B cell (primary cell): ENCODE data around the gene PARN. TPM values are rescaled to one million over a fixed set of nuclear protein-coding genes. Genes with fewer than 3 reads are reported as not detected.

Source experiments
- ATAC-seq: fragments of 200-7000 bp; cut with Tn5 transposase; one replicate; pipeline ENCODE4 v1.10.0; 2021; ENCODE audit warnings: low read depth, mild to moderate bottlenecking, moderate number of reproducible peaks, moderate library complexity
- CTCF ChIA-PET: fragments of 350-600 bp; sonication (Branson Sonifier 250); formaldehyde crosslinking; loops from one replicate; lab custom pipeline; 2021; ENCODE audit warnings: antibody characterized with exemption, inconsistent platforms; lab: Charles Lee
- POLR2A ChIA-PET: fragments of 350-600 bp; sonication (Branson Sonifier 250); formaldehyde crosslinking; loops from one replicate; lab custom pipeline; 2021; ENCODE audit warnings: antibody characterized with exemption; lab: Charles Lee
- DNase-seq: peaks from one replicate; pipeline ENCODE4 v3.0.0; 2013
- H2AFZ ChIP-seq: 2 replicates; pipeline ENCODE4 v1.6.1; 2012; ENCODE audit warnings: mild to moderate bottlenecking, low read depth, low read length; ENCODE audit not compliant: insufficient read depth, poor library complexity, severe bottlenecking
- H3K27ac ChIP-seq, 2 donors: 1 replicate in 1 of 2; 2 replicates in 1 of 2; pipeline ENCODE4 v1.5.1; 2012 to 2013; ENCODE audit warnings: low read length in 2 of 2, mild to moderate bottlenecking in 2 of 2, moderate library complexity in 1 of 2
- H3K27me3 ChIP-seq, 4 experiments: fragments of 200-600 bp in 1 of 4; sonication (generic) in 1 of 4; replicated peaks in 1 of 4; 1 replicate in 2 of 4; 2 replicates in 2 of 4; pipeline versions ENCODE4 v1.6.1 to v1.7.0; 2013 to 2016; ENCODE audit warnings: low read length in 3 of 4, mild to moderate bottlenecking in 2 of 4, mixed read lengths in 1 of 4, moderate library complexity in 1 of 4; ENCODE audit not compliant: insufficient read depth in 4 of 4, control insufficient read depth in 3 of 4; ENCODE audit errors: control extremely low read depth in 1 of 4
- H3K36me3 ChIP-seq, 2 experiments: replicated peaks in 1 of 2; 1 replicate in 1 of 2; 2 replicates in 1 of 2; pipeline versions ENCODE4 v1.6.1 to v1.7.1; 2013; ENCODE audit warnings: low read length in 1 of 2; ENCODE audit not compliant: insufficient read depth in 2 of 2, control insufficient read depth in 1 of 2; ENCODE audit errors: control extremely low read depth in 1 of 2, extremely low read depth in 1 of 2
- H3K4me1 ChIP-seq, 2 donors: fragments of 200-600 bp in 1 of 2; sonication (generic) in 1 of 2; 1 replicate in 1 of 2; 2 replicates in 1 of 2; pipeline versions ENCODE4 v1.5.1 to v1.6.1; 2013 to 2017; ENCODE audit warnings: low read length in 2 of 2; ENCODE audit not compliant: control insufficient read depth in 2 of 2, insufficient read depth in 2 of 2
- H3K4me2 ChIP-seq: replicated peaks from 2 replicates; pipeline ENCODE3; 2012; ENCODE audit warnings: mild to moderate bottlenecking, low read depth, low read length; ENCODE audit not compliant: poor library complexity, severe bottlenecking
- H3K4me3 ChIP-seq, 5 experiments: fragments of 200-600 bp in 1 of 5; sonication (generic) in 1 of 5; 1 replicate in 3 of 5; 2 replicates in 2 of 5; pipeline versions ENCODE4 v1.5.1 to v1.7.0; 2011 to 2016; ENCODE audit warnings: low read length in 4 of 5, mild to moderate bottlenecking in 4 of 5, low read depth in 2 of 5, control low read depth in 1 of 5, moderate library complexity in 1 of 5; ENCODE audit not compliant: insufficient read depth in 1 of 5; ENCODE audit errors: control extremely low read depth in 1 of 5, extremely low read depth in 1 of 5
- H3K79me2 ChIP-seq: fragments of 200-600 bp; sonication (generic); one replicate; pipeline ENCODE4 v1.6.0; 2016; ENCODE audit warnings: low read length; ENCODE audit not compliant: control insufficient read depth, insufficient read depth
- H3K9ac ChIP-seq: fragments of 200-600 bp; sonication (generic); 2 replicates; pipeline ENCODE4 v1.6.1; 2017; ENCODE audit warnings: mild to moderate bottlenecking, low read length, moderate library complexity
- H3K9me3 ChIP-seq, 3 donors: one replicate each; pipeline versions ENCODE4 v1.6.1 to v1.7.1; 2013; ENCODE audit warnings: low read length in 2 of 3; ENCODE audit not compliant: control insufficient read depth in 2 of 3, insufficient read depth in 1 of 3; ENCODE audit errors: control extremely low read depth in 1 of 3
- H4K20me1 ChIP-seq: 2 replicates; pipeline ENCODE4 v1.6.0; 2012; ENCODE audit warnings: mild to moderate bottlenecking, low read length; ENCODE audit not compliant: insufficient read depth, control insufficient read depth, poor library complexity, severe bottlenecking
- H3K27ac Mint-ChIP-seq: one replicate; pipeline ENCODE4 v1.8.0; 2021; ENCODE audit warnings: mixed read lengths
- H3K27me3 Mint-ChIP-seq: one replicate; pipeline ENCODE4 v1.8.0; 2021; ENCODE audit warnings: mixed read lengths
- H3K4me1 Mint-ChIP-seq: one replicate; pipeline ENCODE4 v1.8.0; 2021; ENCODE audit warnings: mixed read lengths
- H3K4me3 Mint-ChIP-seq: one replicate; pipeline ENCODE4 v1.8.0; 2021; ENCODE audit warnings: mixed read lengths
- H3K9me3 Mint-ChIP-seq: one replicate; pipeline ENCODE4 v1.8.0; 2022; ENCODE audit warnings: mixed read lengths; ENCODE audit not compliant: insufficient read depth
- CTCF ChIP-seq: fragments of 200-600 bp; IDR thresholded peaks from one replicate; pipeline ENCODE4 v1.8.0; 2022; ENCODE audit warnings: antibody characterized with exemption, mild to moderate bottlenecking
- EZH2 ChIP-seq: IDR thresholded peaks from 2 replicates; pipeline ENCODE4 v1.6.1; 2012; ENCODE audit warnings: borderline replicate concordance, low read depth, mild to moderate bottlenecking, moderate library complexity, low read length; ENCODE audit not compliant: insufficient read depth, poor library complexity, severe bottlenecking
- WGBS: methylation state at CpG from one replicate; pipeline ENCODE4 v1.1.5; 2013; ENCODE audit warnings: missing lambda C conversion rate; ENCODE audit not compliant: insufficient coverage; 5-methylcytosine and 5-hydroxymethylcytosine counted together
- intact Hi-C: fragments of 100-400 bp; cut with micrococcal nuclease; formaldehyde crosslinking; loops from one replicate; pipeline ENCODE4 v1.10.0; 2022
- polyA plus RNA-seq: library from polyadenylated mRNA; depleted of rRNA; stranded (reverse); fragments of >200 nt; gene quantifications from 2 replicates; pipeline ENCODE4 v1.2.3, GENCODE V29; 2012
- total RNA-seq, 2 donors: library from RNA; stranded (reverse); fragments of 120-200 nt in 1 of 2; gene quantifications; 1 replicate in 1 of 2; 2 replicates in 1 of 2; pipeline versions ENCODE4 v1.2.3 to v1.2.4, GENCODE V29; 2013 to 2022

The PARN gene
- total and polyA plus RNA-seq, 2 donors (not counting 1 experiment from before 2014, with no cell fraction given) = 25.3 to 62.2 TPM

- TF ChIP-seq EZH2 = no peak
- TF ChIP-seq CTCF = no peak
- H3K27ac Mint-ChIP-seq = no peak overlapping the region
- intact Hi-C loops = no loop called here
- Histone ChIP-seq H3K79me2 (peaks cover 11% of the 10 kb centered on the region), H2AFZ (no peak overlapping the region), H3K4me1 (peaks cover 3 to 9% of the 10 kb centered on the region in 2 donors), H3K9me3 (no peaks in the 10 kb centered on the region), H3K36me3 (peaks cover 8 to 75% of the 10 kb centered on the region in 2 experiments), H3K4me3 (no peak overlapping the region), H4K20me1 (peaks cover 6% of the 10 kb centered on the region), H3K27me3 (no peaks in the 10 kb centered on the region), H3K9ac (no peak overlapping the region), H3K4me2 (no peak overlapping the region), H3K27ac (no peak overlapping the region)
- ChIA-PET POLR2A (no interaction called here), CTCF (no interaction called here)
- H3K9me3 Mint-ChIP-seq = no peaks in the 10 kb centered on the region
- H3K27me3 Mint-ChIP-seq = no peaks in the 10 kb centered on the region
- 96% methylated on average over 4 of the region's 4 CpGs for WGBS
- no peak overlapping the region for H3K4me3 Mint-ChIP-seq
- H3K4me1 Mint-ChIP-seq = peaks cover 9% of the 10 kb centered on the region
- ATAC-seq (no peak), DNase-seq (no peak)
These were observed 16.1 kb downstream of the PARN start for GRCh38 chr16:14613991-14614390.

GRCh38 chr16:14611660-14612059, 18.4 kb downstream of the PARN start:
- H3K4me3 ChIP-seq = no peak overlapping the region
- POLR2A ChIA-PET = no interaction called here
- Mint-ChIP-seq H3K27me3 (no peaks in the 10 kb centered on the region), H3K27ac (no peak overlapping the region), H3K4me3 (no peak overlapping the region), H3K4me1 (peaks cover 31% of the 10 kb centered on the region), H3K9me3 (no peaks in the 10 kb centered on the region)
- CTCF ChIA-PET = no interaction called here
- 98% methylated on average over 11 of the region's 14 CpGs for WGBS
- H3K79me2 ChIP-seq = peaks cover 11% of the 10 kb centered on the region
- no peaks in the 10 kb centered on the region for H3K9me3 ChIP-seq
- no peaks in the 10 kb centered on the region for H4K20me1 ChIP-seq
- H3K9ac ChIP-seq = no peak overlapping the region
- no peak overlapping the region for H2AFZ ChIP-seq
- no peak overlapping the region for H3K27ac ChIP-seq
- H3K27me3 ChIP-seq = no peaks in the 10 kb centered on the region
- ATAC-seq = no peak
- DNase-seq = no peak
- no peak overlapping the region for H3K4me2 ChIP-seq
- H3K4me1 ChIP-seq = peaks cover 15 to 25% of the 10 kb centered on the region in 2 donors
- TF ChIP-seq CTCF = no peak
- intact Hi-C loops = no loop called here
- peaks cover 8 to 70% of the 10 kb centered on the region in 2 experiments for H3K36me3 ChIP-seq
